ENCODE data around the gene FGFR3.

The FGFR3 gene

GRCh38 chr4:1797298-1797860 is 4.3 kb downstream of the FGFR3 start:
- Histone ChIP-seq H3K27me3 (replicated peaks; ENCODE audit: control insufficient read depth, insufficient read depth, low read length) (peaks cover 2% of the 10 kb centered on the region; the same call in 1 of the 2 replicates), H3K36me3 (ENCODE audit: control insufficient read depth, insufficient read depth, low read length) (no peaks in the 10 kb centered on the region), H3K4me3 (replicated peaks; ENCODE audit: low read depth, low read length) (no peak overlapping the region)
- DNase-seq (ENCODE audit: extremely low read depth, insufficient read length), result no peak
- TF ChIP-seq, protein P1, sequence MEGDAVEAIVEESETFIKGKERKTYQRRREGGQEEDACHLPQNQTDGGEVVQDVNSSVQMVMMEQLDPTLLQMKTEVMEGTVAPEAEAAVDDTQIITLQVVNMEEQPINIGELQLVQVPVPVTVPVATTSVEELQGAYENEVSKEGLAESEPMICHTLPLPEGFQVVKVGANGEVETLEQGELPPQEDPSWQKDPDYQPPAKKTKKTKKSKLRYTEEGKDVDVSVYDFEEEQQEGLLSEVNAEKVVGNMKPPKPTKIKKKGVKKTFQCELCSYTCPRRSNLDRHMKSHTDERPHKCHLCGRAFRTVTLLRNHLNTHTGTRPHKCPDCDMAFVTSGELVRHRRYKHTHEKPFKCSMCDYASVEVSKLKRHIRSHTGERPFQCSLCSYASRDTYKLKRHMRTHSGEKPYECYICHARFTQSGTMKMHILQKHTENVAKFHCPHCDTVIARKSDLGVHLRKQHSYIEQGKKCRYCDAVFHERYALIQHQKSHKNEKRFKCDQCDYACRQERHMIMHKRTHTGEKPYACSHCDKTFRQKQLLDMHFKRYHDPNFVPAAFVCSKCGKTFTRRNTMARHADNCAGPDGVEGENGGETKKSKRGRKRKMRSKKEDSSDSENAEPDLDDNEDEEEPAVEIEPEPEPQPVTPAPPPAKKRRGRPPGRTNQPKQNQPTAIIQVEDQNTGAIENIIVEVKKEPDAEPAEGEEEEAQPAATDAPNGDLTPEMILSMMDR (IDR thresholded peaks at IDR 0.05; ENCODE audit: insufficient read depth, low read length, poor library complexity, severe bottlenecking), result no peak

GRCh38 chr4:1797861-1798579 is 4.9 kb downstream of the FGFR3 start:
- H3K36me3 ChIP-seq (ENCODE audit: control insufficient read depth, insufficient read depth, low read length), result no peaks in the 10 kb centered on the region
- H3K27me3 ChIP-seq (replicated peaks; ENCODE audit: control insufficient read depth, insufficient read depth, low read length), result peaks cover 2% of the 10 kb centered on the region; the same call in 1 of the 2 replicates
- H3K4me3 ChIP-seq (replicated peaks; ENCODE audit: low read depth, low read length), result no peak overlapping the region
- TF ChIP-seq, protein P1 (IDR thresholded peaks at IDR 0.05; ENCODE audit: insufficient read depth, low read length, poor library complexity, severe bottlenecking), result no peak
- no peak for DNase-seq (ENCODE audit: extremely low read depth, insufficient read length)

DNA sequence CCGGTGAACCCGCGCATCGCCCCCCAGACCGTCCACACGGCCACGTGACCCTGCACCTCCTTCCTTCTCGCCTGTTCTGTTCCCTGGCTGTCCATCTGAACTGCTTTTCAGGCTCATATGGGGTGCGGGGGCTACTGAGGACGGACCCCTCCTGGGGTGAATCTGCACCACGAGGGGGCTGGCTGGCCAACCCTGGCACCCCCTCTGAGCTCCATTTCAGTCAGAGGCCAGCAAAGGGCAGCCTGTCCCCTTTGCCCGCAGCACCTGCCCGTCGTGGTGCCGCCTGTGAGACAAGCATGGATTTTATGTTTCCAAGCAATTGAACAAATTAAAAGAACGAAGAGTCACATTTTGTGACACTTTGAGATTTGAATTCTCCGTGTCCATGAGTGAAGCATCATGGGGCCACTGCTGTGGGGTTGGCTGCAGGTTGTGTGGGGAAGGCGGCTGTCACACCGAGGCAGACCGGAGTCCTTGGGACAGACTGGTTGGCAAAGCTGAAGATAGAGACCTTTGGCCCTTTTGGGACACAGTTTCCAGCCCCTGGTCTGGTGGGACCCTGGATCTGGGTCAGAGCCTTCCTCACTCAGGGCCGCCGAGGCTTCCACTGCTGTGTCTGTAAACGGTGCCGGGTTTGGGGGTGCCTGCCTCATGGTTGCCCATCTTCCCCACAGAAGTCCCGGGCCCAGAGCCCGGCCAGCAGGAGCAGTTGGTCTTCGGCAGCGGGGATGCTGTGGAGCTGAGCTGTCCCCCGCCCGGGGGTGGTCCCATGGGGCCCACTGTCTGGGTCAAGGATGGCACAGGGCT is 5.7 kb downstream of the FGFR3 start:
- no peak overlapping the region for H3K4me3 ChIP-seq (replicated peaks; ENCODE audit: low read depth, low read length)

DNA sequence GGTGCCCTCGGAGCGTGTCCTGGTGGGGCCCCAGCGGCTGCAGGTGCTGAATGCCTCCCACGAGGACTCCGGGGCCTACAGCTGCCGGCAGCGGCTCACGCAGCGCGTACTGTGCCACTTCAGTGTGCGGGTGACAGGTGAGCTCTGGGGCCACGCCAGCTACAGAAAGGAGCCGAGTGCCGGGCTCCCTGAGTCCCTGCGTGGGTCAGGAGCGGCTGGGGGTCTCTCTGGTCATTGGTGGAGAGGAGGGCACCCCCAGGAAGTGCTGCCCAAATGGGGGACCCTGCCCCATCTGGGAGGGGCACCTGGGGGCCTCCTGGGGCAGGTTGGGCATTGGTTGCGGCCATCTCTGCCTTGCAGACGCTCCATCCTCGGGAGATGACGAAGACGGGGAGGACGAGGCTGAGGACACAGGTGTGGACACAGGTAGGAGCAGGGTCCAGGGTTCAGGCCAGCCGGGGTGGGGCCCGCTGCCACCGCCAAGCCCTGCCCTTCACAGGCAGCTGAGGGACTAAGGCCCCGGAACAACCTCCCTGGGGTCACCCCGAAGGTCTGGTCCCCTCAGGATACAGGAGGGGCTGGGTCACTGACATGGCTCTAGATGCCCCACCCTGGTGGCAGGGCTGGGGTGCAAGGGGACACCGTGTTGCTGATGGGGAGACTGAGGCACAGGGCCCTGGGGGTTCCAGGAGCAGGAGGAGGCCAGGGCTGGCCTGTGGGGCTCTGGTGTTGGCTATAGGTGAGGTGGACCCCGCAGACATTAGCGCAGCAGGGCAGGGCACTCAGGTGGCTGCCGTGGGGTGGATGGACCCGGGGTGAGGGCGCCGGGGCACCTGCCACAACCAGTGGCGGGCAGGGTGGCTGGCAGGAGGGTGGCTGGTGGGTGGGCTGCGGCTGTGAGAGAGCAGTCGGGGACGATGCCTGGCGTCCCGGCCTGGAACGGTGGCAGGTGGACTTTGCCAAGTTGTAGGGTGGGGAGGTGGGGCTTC is 6.6 kb downstream of the FGFR3 start:
- Histone ChIP-seq H3K27me3 (replicated peaks; ENCODE audit: control insufficient read depth, insufficient read depth, low read length) (peaks cover 2% of the 10 kb centered on the region; the same call in 1 of the 2 replicates), H3K36me3 (ENCODE audit: control insufficient read depth, insufficient read depth, low read length) (no peaks in the 10 kb centered on the region), H3K4me3 (replicated peaks; ENCODE audit: low read depth, low read length) (no peak overlapping the region)
- DNase-seq (ENCODE audit: extremely low read depth, insufficient read length), result no peak
- TF ChIP-seq, protein P1 (IDR thresholded peaks at IDR 0.05; ENCODE audit: insufficient read depth, low read length, poor library complexity, severe bottlenecking), result no peak

More for the DNA sequence above, 5.7 kb downstream of the FGFR3 start:
- DNase-seq (ENCODE audit: extremely low read depth, insufficient read length), result no peak
- TF ChIP-seq, protein P1 (IDR thresholded peaks at IDR 0.05; ENCODE audit: insufficient read depth, low read length, poor library complexity, severe bottlenecking), result no peak
- H3K27me3 ChIP-seq (replicated peaks; ENCODE audit: control insufficient read depth, insufficient read depth, low read length), result peaks cover 2% of the 10 kb centered on the region; the same call in 1 of the 2 replicates
- no peaks in the 10 kb centered on the region for H3K36me3 ChIP-seq (ENCODE audit: control insufficient read depth, insufficient read depth, low read length)

DNA sequence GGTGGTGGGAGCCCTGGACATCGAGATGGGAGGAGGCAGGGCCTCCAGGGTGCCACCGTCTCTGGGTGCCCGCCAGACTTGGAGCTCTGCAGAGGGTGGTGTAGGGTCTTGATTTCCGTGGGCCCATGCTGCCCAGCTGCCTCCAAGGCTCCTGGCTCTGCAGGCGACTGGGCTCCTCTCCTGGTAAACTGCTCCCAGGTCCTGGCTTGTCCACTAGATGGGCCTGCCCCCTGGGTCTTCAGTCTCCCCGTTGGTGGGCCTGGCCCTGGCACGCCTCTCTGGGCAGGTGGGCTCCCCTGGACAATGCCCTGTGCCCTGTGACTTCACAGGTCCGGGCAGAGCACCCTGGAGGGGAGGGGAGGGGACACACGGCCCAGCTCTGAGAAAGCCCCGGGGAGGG is 7.7 kb downstream of the FGFR3 start:
- no peaks in the 10 kb centered on the region for H3K36me3 ChIP-seq (ENCODE audit: control insufficient read depth, insufficient read depth, low read length)
- no peak for DNase-seq (ENCODE audit: extremely low read depth, insufficient read length)
- H3K4me3 ChIP-seq (replicated peaks; ENCODE audit: low read depth, low read length), result no peak overlapping the region
- peaks cover 2% of the 10 kb centered on the region; the same call in 1 of the 2 replicates for H3K27me3 ChIP-seq (replicated peaks; ENCODE audit: control insufficient read depth, insufficient read depth, low read length)
- TF ChIP-seq, protein P1 (IDR thresholded peaks at IDR 0.05; ENCODE audit: insufficient read depth, low read length, poor library complexity, severe bottlenecking), result no peak
